K562 treated with DMSO at 1 percent for 24 hours (cell line): ENCODE measurements around the gene MED12L. TPM values are rescaled to one million over a fixed set of nuclear protein-coding genes. Genes with fewer than 3 reads are reported as not detected.

Source experiments
- total RNA-seq: library from RNA; unstranded; fragments of 300-600 nt; gene quantifications from 2 replicates; pipeline ENCODE4 v1.2.3, GENCODE V29; 2022; ENCODE audit warnings: low read depth; ENCODE audit not compliant: insufficient read depth

MED12L gene
- total RNA-seq: 0.03 TPM in 1 of 2 replicates, not detected in the other

GRCh38 chr3:151085227-151085888, at the start of gene MED12L:
MED12L (plus strand) TSS chr3:151085664; CDS start chr3:151086927, 1,263 bp downstream.

GRCh38 chr3:151203051-151203420, 117.6 kb downstream of the MED12L start, which contains the start of gene GPR171:
GPR171 (minus strand) TSS chr3:151203216; CDS start chr3:151199386, 3,830 bp downstream.

GRCh38 chr3:151278230-151278629, 192.8 kb downstream of the MED12L start, which contains the start of gene P2RY14:
P2RY14 (minus strand) TSS chr3:151278542; CDS start chr3:151214316, 64,226 bp downstream.

GRCh38 chr3:151316267-151316991, 231.0 kb downstream of the MED12L start, which contains the start of gene GPR87:
GPR87 (minus strand) TSS chr3:151316820; CDS start chr3:151300100, 16,720 bp downstream.

GRCh38 chr3:151329363-151329762, 243.9 kb downstream of the MED12L start, which contains the start of gene P2RY13:
P2RY13 (minus strand) TSS chr3:151329549; CDS start chr3:151329528, 21 bp downstream.

GRCh38 chr3:151384741-151385174, 299.3 kb downstream of the MED12L start, which contains the start of gene P2RY12:
P2RY12 (minus strand) TSS chr3:151384753; CDS start chr3:151338845, 45,908 bp downstream.

GRCh38 chr3:151460774-151461450, 375.4 kb downstream of the MED12L start, which contains the start of gene IGSF10:
IGSF10 (minus strand) TSS chr3:151461061; CDS start chr3:151458709, 2,352 bp downstream.

Other genes with a start within 250 kb of the MED12L start
- gene MINDY4B, start 180.2 kb upstream of the MED12L start, total RNA-seq: not detected in 2 replicates
- not detected in 2 replicates for gene CLRN1, start 112.9 kb upstream of the MED12L start, total RNA-seq
- gene GPR171, start 117.6 kb downstream of the MED12L start, total RNA-seq: not detected in 2 replicates
- gene P2RY14, start 192.9 kb downstream of the MED12L start, total RNA-seq: not detected in 2 replicates
- gene GPR87, start 231.2 kb downstream of the MED12L start, total RNA-seq: not detected in 2 replicates
- gene P2RY13, start 243.9 kb downstream of the MED12L start, total RNA-seq: not detected in 2 replicates